Fibroblast of mammary gland (primary cell): ENCODE data around the gene RACGAP1.

ENCODE experiments used
- DNase-seq: peaks from one replicate; pipeline ENCODE4 v3.0.0-alpha.2; 2010; ENCODE audit warnings: low read depth
- H3K4me3 ChIP-seq: 2 replicates; pipeline ENCODE4 v1.5.1; 2011; ENCODE audit warnings: low read depth, mild to moderate bottlenecking, low read length, moderate library complexity; ENCODE audit not compliant: control insufficient read depth
- TF ChIP-seq, protein P1 (sequence below): conservative IDR thresholded peaks from 2 replicates; pipeline ENCODE4 v1.5.1; 2011; ENCODE audit warnings: low read depth, low read length, inconsistent platforms; ENCODE audit not compliant: control insufficient read depth, insufficient read depth

RACGAP1 gene

DNA sequence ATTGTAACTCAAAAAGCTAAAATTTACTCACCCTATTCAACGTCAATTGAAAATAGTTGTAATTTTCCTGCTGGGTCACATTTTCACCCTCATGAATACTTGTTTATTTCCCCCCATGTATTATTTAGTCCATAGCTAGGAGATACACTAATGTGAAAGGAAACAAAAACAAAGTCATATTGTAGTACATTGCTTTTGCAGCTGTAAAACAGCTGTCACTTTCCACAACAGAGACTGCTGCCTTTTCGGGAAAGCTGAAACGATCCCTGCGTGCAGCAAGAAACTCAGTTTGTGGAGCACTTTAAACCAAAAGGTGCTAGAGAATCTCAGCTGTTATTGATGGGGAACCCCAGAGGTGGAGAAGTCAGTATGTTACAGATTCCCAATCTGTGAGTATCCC lies 4.3 kb downstream of the RACGAP1 start:
- DNase-seq, result no peak
- H3K4me3 ChIP-seq, result no peak overlapping the region
- TF ChIP-seq, protein P1, sequence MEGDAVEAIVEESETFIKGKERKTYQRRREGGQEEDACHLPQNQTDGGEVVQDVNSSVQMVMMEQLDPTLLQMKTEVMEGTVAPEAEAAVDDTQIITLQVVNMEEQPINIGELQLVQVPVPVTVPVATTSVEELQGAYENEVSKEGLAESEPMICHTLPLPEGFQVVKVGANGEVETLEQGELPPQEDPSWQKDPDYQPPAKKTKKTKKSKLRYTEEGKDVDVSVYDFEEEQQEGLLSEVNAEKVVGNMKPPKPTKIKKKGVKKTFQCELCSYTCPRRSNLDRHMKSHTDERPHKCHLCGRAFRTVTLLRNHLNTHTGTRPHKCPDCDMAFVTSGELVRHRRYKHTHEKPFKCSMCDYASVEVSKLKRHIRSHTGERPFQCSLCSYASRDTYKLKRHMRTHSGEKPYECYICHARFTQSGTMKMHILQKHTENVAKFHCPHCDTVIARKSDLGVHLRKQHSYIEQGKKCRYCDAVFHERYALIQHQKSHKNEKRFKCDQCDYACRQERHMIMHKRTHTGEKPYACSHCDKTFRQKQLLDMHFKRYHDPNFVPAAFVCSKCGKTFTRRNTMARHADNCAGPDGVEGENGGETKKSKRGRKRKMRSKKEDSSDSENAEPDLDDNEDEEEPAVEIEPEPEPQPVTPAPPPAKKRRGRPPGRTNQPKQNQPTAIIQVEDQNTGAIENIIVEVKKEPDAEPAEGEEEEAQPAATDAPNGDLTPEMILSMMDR, result no peak

DNA sequence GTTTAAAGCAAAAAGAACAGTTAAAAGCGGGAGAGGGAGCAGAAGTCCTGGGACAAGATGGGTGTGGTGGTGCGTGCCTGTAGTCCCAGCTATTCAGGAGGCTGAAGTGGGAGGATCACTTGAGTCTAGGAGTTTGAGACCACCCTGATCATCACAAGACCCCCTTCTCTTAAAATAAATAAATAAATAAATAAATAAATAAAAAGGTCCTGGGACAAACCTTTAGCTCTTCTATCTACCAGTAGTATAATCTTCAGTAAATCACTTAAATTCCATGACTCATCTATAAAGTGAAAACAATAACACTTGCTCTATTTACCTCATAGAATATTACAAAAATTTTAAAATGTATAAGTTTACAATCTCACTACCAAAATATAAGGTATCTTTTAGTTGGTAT lies 5.8 kb downstream of the RACGAP1 start:
- no peak overlapping the region for H3K4me3 ChIP-seq
- no peak for DNase-seq
- TF ChIP-seq, protein P1, result no peak

DNA sequence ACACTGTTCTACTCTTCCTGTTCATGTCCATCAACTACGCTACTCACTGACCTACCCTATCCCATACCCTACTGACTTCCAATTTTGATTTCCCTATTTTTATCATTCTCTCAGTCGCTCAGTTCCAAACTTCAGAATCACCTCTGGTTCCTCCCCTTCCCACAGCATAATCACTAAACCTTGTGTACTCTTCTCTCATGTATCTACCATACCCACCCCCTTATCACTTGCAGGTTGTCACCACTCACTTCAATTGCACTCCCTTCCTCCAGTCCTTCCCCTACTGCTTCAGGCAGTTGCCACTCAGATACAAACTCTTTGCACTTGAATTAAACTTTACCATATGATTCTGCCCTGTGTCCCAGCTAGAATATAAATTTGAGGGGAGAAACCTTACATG lies 6.3 kb downstream of the RACGAP1 start:
- no peak for DNase-seq
- TF ChIP-seq, protein P1, result no peak
- H3K4me3 ChIP-seq, result no peak overlapping the region

DNA sequence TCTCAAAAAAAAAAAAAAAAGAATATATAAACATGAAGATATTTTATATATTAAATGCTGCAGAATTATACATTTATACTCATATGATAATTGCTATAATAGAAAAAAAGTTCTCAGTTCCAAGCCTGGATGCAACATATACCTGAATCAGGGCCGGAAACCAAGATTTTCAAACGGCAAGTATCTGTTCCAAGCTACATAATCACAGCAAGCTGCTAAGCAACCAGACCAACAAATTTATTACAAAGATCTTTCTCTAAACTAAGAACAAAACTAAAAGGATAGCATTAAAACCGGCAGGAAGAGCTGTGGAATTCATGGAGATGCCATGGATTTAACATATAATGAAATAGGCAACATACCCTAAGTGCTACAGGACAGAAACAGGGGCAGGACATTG lies 7.1 kb downstream of the RACGAP1 start:
- DNase-seq, result peak; percentile 11
- TF ChIP-seq, protein P1, result no peak
- no peak overlapping the region for H3K4me3 ChIP-seq

DNA sequence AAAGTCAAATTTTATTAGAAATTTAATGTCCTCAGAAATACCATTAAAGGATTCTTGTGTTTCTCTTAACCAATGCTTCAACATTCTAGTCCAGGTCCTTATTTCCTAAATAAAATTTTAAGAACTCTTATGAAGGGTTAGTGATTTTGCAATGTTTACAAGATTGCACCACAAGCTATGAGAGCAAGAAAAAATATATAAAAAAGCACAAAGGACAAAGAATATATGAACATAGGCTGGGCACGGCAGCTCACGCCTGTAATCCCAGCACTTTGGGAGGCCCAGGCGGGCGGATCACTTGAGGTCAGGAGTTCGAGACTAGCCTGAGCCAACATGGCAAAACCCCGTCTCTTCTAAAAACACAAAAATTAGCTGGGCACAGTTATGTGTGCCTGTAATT lies 7.7 kb downstream of the RACGAP1 start:
- TF ChIP-seq, protein P1, result no peak
- H3K4me3 ChIP-seq, result no peak overlapping the region
- peak; percentile 66 for DNase-seq

DNA sequence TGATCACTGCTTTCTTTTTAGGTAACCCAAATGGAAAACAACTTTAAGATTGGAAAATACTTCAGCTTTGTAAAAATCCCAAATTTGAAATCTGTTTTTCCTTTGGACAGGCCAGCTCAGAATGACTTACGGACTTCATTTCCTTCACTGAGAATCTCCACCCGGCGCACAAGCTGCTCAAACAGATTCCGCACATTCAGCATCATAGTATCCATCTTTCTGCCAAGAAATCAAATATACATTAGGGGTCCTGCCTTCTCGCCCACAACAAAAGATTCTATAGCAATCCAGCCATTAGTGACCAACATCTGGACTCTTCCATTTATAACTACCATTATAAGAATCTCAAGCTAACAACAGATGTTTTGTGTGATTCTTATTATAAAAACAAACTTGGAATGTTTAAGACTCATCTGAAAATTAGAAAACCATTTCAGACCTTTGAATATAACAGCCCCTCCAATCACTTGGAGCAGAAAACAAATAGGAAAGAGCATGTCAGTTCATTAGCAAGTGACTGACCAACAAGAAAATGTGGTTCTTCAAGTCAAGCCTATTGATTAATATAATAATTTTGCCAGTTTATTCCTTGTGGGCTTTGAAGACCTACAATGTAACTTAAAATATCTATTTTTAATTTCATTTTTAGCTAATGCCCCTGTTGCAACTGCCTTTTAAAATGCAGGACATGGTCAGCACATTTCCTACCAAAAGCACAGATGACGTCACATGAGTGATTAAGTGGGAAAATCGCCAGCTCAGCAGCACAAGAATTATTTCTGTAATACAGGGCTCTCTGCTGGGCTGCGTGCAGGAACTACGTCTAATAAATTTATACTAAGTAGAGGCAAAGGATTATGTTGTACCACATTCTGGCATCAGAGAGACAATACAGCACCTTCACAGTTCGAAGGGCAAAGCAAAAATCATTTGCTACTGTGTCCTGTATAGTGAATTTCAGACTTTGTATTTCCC lies 8.5 kb downstream of the RACGAP1 start:
- TF ChIP-seq, protein P1, result no peak
- H3K4me3 ChIP-seq, result no peak overlapping the region
- peak; percentile 96 for DNase-seq
